H9 (cell line): ENCODE results near the gene RAB29. TPM values are rescaled to one million over a fixed set of nuclear protein-coding genes. Genes with fewer than 3 reads are reported as not detected.

Experiments
- DNase-seq: peaks from one replicate; pipeline ENCODE4 v3.0.0-alpha.2; 2017
- H2AFZ ChIP-seq: one replicate; pipeline ENCODE4 v1.6.1; 2013; ENCODE audit warnings: mild to moderate bottlenecking, low read length, control low read depth, moderate library complexity
- H2AK5ac ChIP-seq: 2 replicates; pipeline ENCODE4 v1.6.1; 2013; ENCODE audit warnings: low read length, control low read depth, mixed read lengths; ENCODE audit not compliant: insufficient read length
- H2BK120ac ChIP-seq: one replicate; pipeline ENCODE4 v1.6.1; 2013; ENCODE audit warnings: low read depth, mild to moderate bottlenecking, low read length, control low read depth, inconsistent platforms; ENCODE audit not compliant: poor library complexity, severe bottlenecking
- H2BK12ac ChIP-seq: 2 replicates; pipeline ENCODE4 v1.6.1; 2013; ENCODE audit warnings: low read length, control low read depth, mixed read lengths, low read depth; ENCODE audit not compliant: insufficient read length
- H2BK15ac ChIP-seq: 2 replicates; pipeline ENCODE4 v1.6.1; 2013; ENCODE audit warnings: low read depth, low read length, control low read depth
- H2BK20ac ChIP-seq: one replicate; pipeline ENCODE4 v1.6.1; 2013; ENCODE audit warnings: low read depth, mild to moderate bottlenecking, low read length, control low read depth, inconsistent platforms; ENCODE audit not compliant: poor library complexity, severe bottlenecking
- H2BK5ac ChIP-seq: 2 replicates; pipeline ENCODE4 v1.6.1; 2013; ENCODE audit warnings: low read length, control low read depth, mixed read lengths; ENCODE audit not compliant: insufficient read length
- H3K14ac ChIP-seq: 2 replicates; pipeline ENCODE4 v1.6.1; 2013; ENCODE audit warnings: low read length, control low read depth; ENCODE audit not compliant: insufficient read depth
- H3K18ac ChIP-seq: 2 replicates; pipeline ENCODE4 v1.6.1; 2013; ENCODE audit warnings: low read depth, mild to moderate bottlenecking, mixed read lengths, low read length, control low read depth; ENCODE audit not compliant: insufficient read length
- H3K23ac ChIP-seq: 2 replicates; pipeline ENCODE4 v1.6.1; 2013; ENCODE audit warnings: low read length, control low read depth, mixed read lengths, low read depth; ENCODE audit not compliant: insufficient read length
- H3K23me2 ChIP-seq: 2 replicates; pipeline ENCODE4 v1.6.1; 2013; ENCODE audit warnings: low read depth, mild to moderate bottlenecking, mixed read lengths, low read length, control low read depth; ENCODE audit not compliant: insufficient read length, poor library complexity, severe bottlenecking
- H3K27ac ChIP-seq: 2 replicates; pipeline ENCODE4 v1.5.1; 2013; ENCODE audit warnings: low read length, control low read depth, mixed read lengths, low read depth; ENCODE audit not compliant: insufficient read length
- H3K27me3 ChIP-seq: 2 replicates; pipeline ENCODE4 v1.6.1; 2013; ENCODE audit warnings: low read length, control low read depth, inconsistent platforms; ENCODE audit not compliant: insufficient read depth
- H3K4ac ChIP-seq: 2 replicates; pipeline ENCODE4 v1.6.1; 2013; ENCODE audit warnings: low read depth, mild to moderate bottlenecking, control low read depth, inconsistent platforms, low read length, moderate library complexity
- H3K4me1 ChIP-seq: 2 replicates; pipeline ENCODE4 v1.6.1; 2013; ENCODE audit warnings: low read length, control low read depth, inconsistent platforms; ENCODE audit not compliant: insufficient read depth
- H3K4me2 ChIP-seq: 2 replicates; pipeline ENCODE4 v1.6.1; 2013; ENCODE audit warnings: low read length, control low read depth, mixed read lengths; ENCODE audit not compliant: insufficient read length, insufficient read depth
- H3K56ac ChIP-seq: 2 replicates; pipeline ENCODE4 v1.6.1; 2013; ENCODE audit warnings: low read depth, mild to moderate bottlenecking, mixed read lengths, low read length, control low read depth; ENCODE audit not compliant: insufficient read length
- H3K79me1 ChIP-seq: 2 replicates; pipeline ENCODE4 v1.6.1; 2013; ENCODE audit warnings: low read depth, mild to moderate bottlenecking, moderate library complexity, low read length, control low read depth, inconsistent platforms; ENCODE audit not compliant: insufficient read depth, poor library complexity, severe bottlenecking
- H3K79me2 ChIP-seq: 2 replicates; pipeline ENCODE4 v1.6.1; 2013; ENCODE audit warnings: low read length, control low read depth, inconsistent platforms; ENCODE audit not compliant: insufficient read depth
- H3K9ac ChIP-seq: 2 replicates; pipeline ENCODE4 v1.6.1; 2013; ENCODE audit warnings: low read length, control low read depth, mixed read lengths; ENCODE audit not compliant: insufficient read length; ENCODE audit errors: extremely low read depth
- H3K9me3 ChIP-seq: one replicate; pipeline ENCODE4 v1.6.1; 2013; ENCODE audit warnings: low read depth, low read length, inconsistent platforms; ENCODE audit not compliant: control insufficient read depth
- H3T11ph ChIP-seq: one replicate; pipeline ENCODE4 v1.6.1; 2013; ENCODE audit warnings: mild to moderate bottlenecking, low read length, control low read depth, inconsistent platforms
- H4K20me1 ChIP-seq: one replicate; pipeline ENCODE4 v1.6.1; 2013; ENCODE audit not compliant: control insufficient read depth, insufficient read length, insufficient read depth
- H4K5ac ChIP-seq: 2 replicates; pipeline ENCODE4 v1.6.1; 2013; ENCODE audit warnings: low read depth, mild to moderate bottlenecking, mixed read lengths, low read length, control low read depth; ENCODE audit not compliant: insufficient read length
- H4K8ac ChIP-seq: replicated peaks from 2 replicates; pipeline ENCODE4 v1.6.1; 2013; ENCODE audit warnings: low read length, control low read depth, mixed read lengths, low read depth; ENCODE audit not compliant: insufficient read length
- H4K91ac ChIP-seq: 2 replicates; pipeline ENCODE4 v1.6.1; 2013; ENCODE audit warnings: low read depth, mild to moderate bottlenecking, moderate library complexity, mixed read lengths, low read length, control low read depth; ENCODE audit not compliant: insufficient read length
- H3K27ac Mint-ChIP-seq, 3 experiments: 2 replicates in 2 of 3; 3 replicates in 1 of 3; pipeline ENCODE4 v1.8.0; 2020 to 2021; ENCODE audit warnings: mixed read lengths in 3 of 3, mild to moderate bottlenecking in 1 of 3, moderate library complexity in 1 of 3
- H3K27me3 Mint-ChIP-seq: 2 replicates; pipeline ENCODE4 v1.8.0; 2021; ENCODE audit warnings: low read depth, mild to moderate bottlenecking, moderate library complexity, mixed read lengths
- H3K36me3 Mint-ChIP-seq, 3 experiments: 2 replicates in 2 of 3; 3 replicates in 1 of 3; pipeline ENCODE4 v1.8.0; 2020 to 2021; ENCODE audit warnings: low read depth in 3 of 3, mixed read lengths in 3 of 3; ENCODE audit not compliant: insufficient read depth in 1 of 3
- H3K4me1 Mint-ChIP-seq, 2 experiments: 2 replicates each; pipeline ENCODE4 v1.8.0; 2020; ENCODE audit warnings: mixed read lengths in 2 of 2
- H3K4me3 Mint-ChIP-seq, 2 experiments: 2 replicates in 1 of 2; 3 replicates in 1 of 2; pipeline ENCODE4 v1.8.0; 2020 to 2021; ENCODE audit warnings: mild to moderate bottlenecking in 2 of 2, mixed read lengths in 2 of 2, moderate library complexity in 1 of 2
- H3K9me3 Mint-ChIP-seq, 2 experiments: 2 replicates in 1 of 2; 3 replicates in 1 of 2; pipeline ENCODE4 v1.8.0; 2020; ENCODE audit warnings: mild to moderate bottlenecking in 2 of 2, mixed read lengths in 2 of 2, moderate library complexity in 1 of 2
- WGBS: extraction: QIAGEN DNeasy Blood & Tissue Kit; methylation state at CpG from one replicate; pipeline ENCODE4 v1.1.7; 2013; ENCODE audit warnings: missing lambda C conversion rate, low lambda C conversion rate, mixed read lengths; ENCODE audit not compliant: insufficient read length; ENCODE audit errors: extremely low coverage; 5-methylcytosine and 5-hydroxymethylcytosine counted together
- total RNA-seq: library from RNA; stranded (reverse); gene quantifications from 2 replicates; pipeline ENCODE4 v1.2.1, GENCODE V29; 2021
- TF ChIP-seq, protein P1 (sequence below): fragments of 200-600 bp; sonication (generic); conservative IDR thresholded peaks from 3 replicates; pipeline ENCODE4 v1.8.0; 2021; ENCODE audit warnings: antibody characterized with exemption, mild to moderate bottlenecking

The RAB29 gene
- total RNA-seq, 1 experiment from 2014 or later = 4.2 TPM

DNA sequence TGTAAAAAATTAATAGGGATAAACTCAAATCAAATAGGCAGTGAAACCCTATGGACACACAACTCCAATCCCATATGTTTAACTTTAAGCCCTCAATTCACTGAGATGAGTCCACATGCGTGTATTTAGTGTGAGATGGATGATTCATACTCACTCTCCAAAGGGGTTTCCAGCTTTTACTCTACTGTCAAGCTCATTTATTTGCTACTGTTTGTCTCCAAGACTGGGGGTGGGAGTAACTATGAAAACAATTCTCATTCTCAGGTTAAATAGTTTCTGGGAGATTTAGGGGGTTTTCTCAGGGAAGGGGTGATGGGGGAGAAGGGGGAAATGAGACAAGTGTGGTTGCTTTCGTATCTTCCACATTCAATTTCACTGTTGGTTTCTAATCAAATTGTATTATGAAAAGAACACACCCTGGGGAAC is 2.7 kb downstream of the RAB29 start:
- H3K4me1 Mint-ChIP-seq = peaks cover 17 to 22% of the 10 kb centered on the region in 2 experiments
- H3K56ac ChIP-seq = no peak overlapping the region
- peaks cover 3% of the 10 kb centered on the region; the same call in 1 of the 2 replicates for H3K27me3 ChIP-seq
- no peak overlapping the region for H3K9ac ChIP-seq
- no peaks in the 10 kb centered on the region for H4K20me1 ChIP-seq
- H3K4me2 ChIP-seq = no peak overlapping the region
- no peak overlapping the region for H3K4ac ChIP-seq
- H3K4me1 ChIP-seq = no peaks in the 10 kb centered on the region
- H3K23ac ChIP-seq = no peak overlapping the region
- H3K9me3 Mint-ChIP-seq = peaks cover 9 to 13% of the 10 kb centered on the region in 2 experiments; a peak in 4 of 5 replicates
- WGBS = no CpG with 5 or more reads among the region's 2 CpGs
- H3K9me3 ChIP-seq = no peaks in the 10 kb centered on the region
- peaks cover 6% of the 10 kb centered on the region for H3K23me2 ChIP-seq
- no peak overlapping the region for H3K18ac ChIP-seq
- TF ChIP-seq, protein P1, sequence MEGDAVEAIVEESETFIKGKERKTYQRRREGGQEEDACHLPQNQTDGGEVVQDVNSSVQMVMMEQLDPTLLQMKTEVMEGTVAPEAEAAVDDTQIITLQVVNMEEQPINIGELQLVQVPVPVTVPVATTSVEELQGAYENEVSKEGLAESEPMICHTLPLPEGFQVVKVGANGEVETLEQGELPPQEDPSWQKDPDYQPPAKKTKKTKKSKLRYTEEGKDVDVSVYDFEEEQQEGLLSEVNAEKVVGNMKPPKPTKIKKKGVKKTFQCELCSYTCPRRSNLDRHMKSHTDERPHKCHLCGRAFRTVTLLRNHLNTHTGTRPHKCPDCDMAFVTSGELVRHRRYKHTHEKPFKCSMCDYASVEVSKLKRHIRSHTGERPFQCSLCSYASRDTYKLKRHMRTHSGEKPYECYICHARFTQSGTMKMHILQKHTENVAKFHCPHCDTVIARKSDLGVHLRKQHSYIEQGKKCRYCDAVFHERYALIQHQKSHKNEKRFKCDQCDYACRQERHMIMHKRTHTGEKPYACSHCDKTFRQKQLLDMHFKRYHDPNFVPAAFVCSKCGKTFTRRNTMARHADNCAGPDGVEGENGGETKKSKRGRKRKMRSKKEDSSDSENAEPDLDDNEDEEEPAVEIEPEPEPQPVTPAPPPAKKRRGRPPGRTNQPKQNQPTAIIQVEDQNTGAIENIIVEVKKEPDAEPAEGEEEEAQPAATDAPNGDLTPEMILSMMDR = no peak
- no peaks in the 10 kb centered on the region for H3K79me2 ChIP-seq
- peaks cover 0 to 6% (median 3%) of the 10 kb centered on the region in 3 experiments; a peak in 3 of 7 replicates for H3K36me3 Mint-ChIP-seq
- no peak overlapping the region for H2BK20ac ChIP-seq
- H3K27me3 Mint-ChIP-seq = peaks cover 59% of the 10 kb centered on the region
- H3K27ac ChIP-seq = no peak overlapping the region
- no peak overlapping the region for H2BK12ac ChIP-seq
- H3K4me3 Mint-ChIP-seq = no peak overlapping the region
- H3T11ph ChIP-seq = no peak overlapping the region
- H4K5ac ChIP-seq = no peak overlapping the region
- no peak overlapping the region for H3K14ac ChIP-seq
- no peak overlapping the region for H2BK15ac ChIP-seq
- no peak overlapping the region for H2AFZ ChIP-seq
- no peak overlapping the region for H4K91ac ChIP-seq
- H4K8ac ChIP-seq = no peak overlapping the region
- DNase-seq = no peak
- no peak overlapping the region for H2AK5ac ChIP-seq
- no peaks in the 10 kb centered on the region for H3K79me1 ChIP-seq
- no peak overlapping the region for H2BK5ac ChIP-seq
- no peak overlapping the region for H3K27ac Mint-ChIP-seq
- no peak overlapping the region for H2BK120ac ChIP-seq
